TTC549 (cell line): ENCODE results near the gene KLF7.
"Not testable (repeated sequence)": the region's sequence is repeated elsewhere in the genome, so short reads cannot be mapped to it uniquely, and the experiment has no call there.

Experiments
- FAIRE-seq: peaks from 2 replicates; lab custom pipeline; 2012; peaks lifted over from hg19 to GRCh38; lab: Jason Lieb, UNC

Gene KLF7

GRCh38 chr2:207055257-207055656, 110.5 kb downstream of the KLF7 start:
- no peak for FAIRE-seq

GRCh38 chr2:207054521-207054920, 111.2 kb downstream of the KLF7 start:
- no peak for FAIRE-seq

- FAIRE-seq = no peak
Measured at GRCh38 chr2:207051385-207051965, 114.3 kb downstream of the KLF7 start.

- FAIRE-seq = no peak
Measured at GRCh38 chr2:207049122-207049521, 116.6 kb downstream of the KLF7 start.

GRCh38 chr2:207048416-207048815, 117.3 kb downstream of the KLF7 start:
- no peak for FAIRE-seq

GRCh38 chr2:207046724-207047123, 119.0 kb downstream of the KLF7 start:
- no peak for FAIRE-seq

GRCh38 chr2:207045531-207045930, 120.2 kb downstream of the KLF7 start:
- FAIRE-seq = no peak

GRCh38 chr2:207044379-207045362, 121.1 kb downstream of the KLF7 start:
- no peak for FAIRE-seq

- FAIRE-seq = no peak
Measured at GRCh38 chr2:207042841-207043240, 122.9 kb downstream of the KLF7 start.

- FAIRE-seq = no peak
Measured at GRCh38 chr2:207041786-207042554, 123.8 kb downstream of the KLF7 start.

GRCh38 chr2:207041279-207041678, 124.5 kb downstream of the KLF7 start:
- FAIRE-seq = no peak

- no peak for FAIRE-seq
Measured at GRCh38 chr2:207040696-207041095, 125.1 kb downstream of the KLF7 start.

- no peak for FAIRE-seq
Measured at GRCh38 chr2:207039225-207039624, 126.5 kb downstream of the KLF7 start.

- no peak for FAIRE-seq
Measured at GRCh38 chr2:207038299-207038698, 127.4 kb downstream of the KLF7 start.

GRCh38 chr2:207037896-207038295, 127.9 kb downstream of the KLF7 start:
- FAIRE-seq = no peak

GRCh38 chr2:207037023-207037422, 128.7 kb downstream of the KLF7 start:
- not testable (repeated sequence) for FAIRE-seq

- no peak for FAIRE-seq
Measured at GRCh38 chr2:207035875-207036274, 129.9 kb downstream of the KLF7 start.

GRCh38 chr2:207032490-207032889, 133.3 kb downstream of the KLF7 start:
- no peak for FAIRE-seq
